GM10266 (cell line): ENCODE data around the gene ACTBL2.
"Not testable (repeated sequence)": the region's sequence is repeated elsewhere in the genome, so short reads cannot be mapped to it uniquely, and the experiment has no call there.

Experiments
- DNase-seq: peaks from one replicate; pipeline ENCODE4 v3.0.0; 2012; ENCODE audit errors: extremely low spot score
- TF ChIP-seq, protein P1 (sequence below): IDR thresholded peaks from 2 replicates; pipeline ENCODE4 v1.5.1; 2012; ENCODE audit warnings: mild to moderate bottlenecking, low read depth; ENCODE audit not compliant: control insufficient read depth, insufficient read depth; ENCODE audit errors: missing control alignments

ACTBL2 gene

GRCh38 chr5:57482671-57483106, at the start of gene ACTBL2:
Gene ACTBL2, minus strand, starts transcription at chr5:57482811. Its CDS starts 104 bp downstream, at chr5:57482707.
- no peak for DNase-seq
- TF ChIP-seq, protein P1, sequence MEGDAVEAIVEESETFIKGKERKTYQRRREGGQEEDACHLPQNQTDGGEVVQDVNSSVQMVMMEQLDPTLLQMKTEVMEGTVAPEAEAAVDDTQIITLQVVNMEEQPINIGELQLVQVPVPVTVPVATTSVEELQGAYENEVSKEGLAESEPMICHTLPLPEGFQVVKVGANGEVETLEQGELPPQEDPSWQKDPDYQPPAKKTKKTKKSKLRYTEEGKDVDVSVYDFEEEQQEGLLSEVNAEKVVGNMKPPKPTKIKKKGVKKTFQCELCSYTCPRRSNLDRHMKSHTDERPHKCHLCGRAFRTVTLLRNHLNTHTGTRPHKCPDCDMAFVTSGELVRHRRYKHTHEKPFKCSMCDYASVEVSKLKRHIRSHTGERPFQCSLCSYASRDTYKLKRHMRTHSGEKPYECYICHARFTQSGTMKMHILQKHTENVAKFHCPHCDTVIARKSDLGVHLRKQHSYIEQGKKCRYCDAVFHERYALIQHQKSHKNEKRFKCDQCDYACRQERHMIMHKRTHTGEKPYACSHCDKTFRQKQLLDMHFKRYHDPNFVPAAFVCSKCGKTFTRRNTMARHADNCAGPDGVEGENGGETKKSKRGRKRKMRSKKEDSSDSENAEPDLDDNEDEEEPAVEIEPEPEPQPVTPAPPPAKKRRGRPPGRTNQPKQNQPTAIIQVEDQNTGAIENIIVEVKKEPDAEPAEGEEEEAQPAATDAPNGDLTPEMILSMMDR = no peak

DNA sequence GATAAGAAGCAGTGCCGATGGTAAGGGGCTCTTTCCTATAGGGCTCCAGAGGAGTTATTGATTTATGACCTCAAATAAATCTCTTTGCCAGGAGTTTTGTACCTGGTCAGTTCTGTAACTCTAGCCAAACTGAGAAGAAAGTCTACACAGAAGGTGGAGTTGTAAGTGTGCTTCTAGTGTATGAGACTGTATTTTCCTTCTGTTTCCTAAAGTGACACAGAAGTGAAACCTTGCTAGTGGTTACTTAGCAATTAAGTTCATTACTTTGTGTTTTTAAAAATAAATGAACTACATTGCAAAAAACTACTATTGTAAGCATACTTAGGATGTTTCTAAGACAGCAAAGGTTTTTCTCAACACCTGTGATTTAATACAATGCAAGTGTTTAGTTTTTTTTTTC, 48.7 kb upstream of the ACTBL2 start:
- no peak for DNase-seq
- TF ChIP-seq, protein P1 = no peak

- TF ChIP-seq, protein P1 = no peak
- DNase-seq = no peak
These were observed 47.3 kb upstream of the ACTBL2 start for GRCh38 chr5:57529864-57530263.

DNA sequence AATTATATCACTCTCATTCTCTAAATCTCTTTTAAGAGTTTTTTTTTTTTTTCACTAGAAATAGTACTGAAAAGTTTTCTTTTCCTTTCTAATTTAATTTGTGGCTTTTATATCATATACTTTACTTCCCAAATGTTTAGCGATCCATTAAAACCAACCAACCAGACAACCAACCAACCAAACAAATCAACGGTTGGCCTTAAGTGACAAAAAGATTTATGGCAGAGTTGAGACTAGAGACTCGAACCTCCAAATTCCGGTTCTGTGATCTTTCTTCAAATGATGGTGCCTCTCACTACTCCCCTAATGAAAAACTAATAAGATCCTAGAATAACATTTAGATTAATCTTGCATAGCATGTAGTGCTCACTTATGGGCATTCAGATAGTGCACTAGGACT, 45.3 kb upstream of the ACTBL2 start:
- TF ChIP-seq, protein P1 = no peak
- DNase-seq = no peak

- TF ChIP-seq, protein P1 = no peak
- no peak for DNase-seq
These were observed 41.9 kb upstream of the ACTBL2 start for GRCh38 chr5:57524348-57525060.

- not testable (repeated sequence) for DNase-seq
These were observed 39.9 kb upstream of the ACTBL2 start for GRCh38 chr5:57522477-57522876.

GRCh38 chr5:57518415-57518814, 35.8 kb upstream of the ACTBL2 start:
- not testable (repeated sequence) for DNase-seq

DNA sequence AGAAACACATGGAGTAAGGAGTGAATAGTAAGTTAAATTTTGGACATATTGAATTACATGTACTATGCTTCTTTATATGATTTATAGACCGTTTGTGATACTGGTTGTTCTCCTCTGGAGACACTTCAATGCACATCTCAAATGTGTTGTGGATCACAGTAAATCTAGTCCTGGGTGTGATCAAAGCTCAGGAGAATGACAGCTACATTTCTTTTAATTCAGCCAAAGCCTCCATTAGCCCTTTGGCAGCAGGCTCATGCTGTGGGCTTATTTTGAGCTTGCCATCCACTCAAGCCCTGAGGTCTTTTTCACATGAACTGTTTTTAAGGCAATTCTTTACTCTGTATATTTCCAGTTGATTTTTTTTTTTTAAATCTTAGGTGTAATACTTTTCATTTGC, 34.6 kb upstream of the ACTBL2 start:
- DNase-seq = no peak
- TF ChIP-seq, protein P1 = no peak
